B cell (primary cell): ENCODE measurements around the gene UHRF2. TPM values are rescaled to one million over a fixed set of nuclear protein-coding genes. Genes with fewer than 3 reads are reported as not detected.

Source experiments
- ATAC-seq: fragments of 200-7000 bp; cut with Tn5 transposase; one replicate; pipeline ENCODE4 v1.10.0; 2021; ENCODE audit warnings: low read depth, mild to moderate bottlenecking, moderate number of reproducible peaks, moderate library complexity
- CTCF ChIA-PET: fragments of 350-600 bp; sonication (Branson Sonifier 250); formaldehyde crosslinking; loops from one replicate; lab custom pipeline; 2021; ENCODE audit warnings: antibody characterized with exemption, inconsistent platforms; lab: Charles Lee
- POLR2A ChIA-PET: fragments of 350-600 bp; sonication (Branson Sonifier 250); formaldehyde crosslinking; loops from one replicate; lab custom pipeline; 2021; ENCODE audit warnings: antibody characterized with exemption; lab: Charles Lee
- DNase-seq: peaks from one replicate; pipeline ENCODE4 v3.0.0; 2013
- H2AFZ ChIP-seq: 2 replicates; pipeline ENCODE4 v1.6.1; 2012; ENCODE audit warnings: mild to moderate bottlenecking, low read depth, low read length; ENCODE audit not compliant: insufficient read depth, poor library complexity, severe bottlenecking
- H3K27ac ChIP-seq, 2 donors: 1 replicate in 1 of 2; 2 replicates in 1 of 2; pipeline ENCODE4 v1.5.1; 2012 to 2013; ENCODE audit warnings: low read length in 2 of 2, mild to moderate bottlenecking in 2 of 2, moderate library complexity in 1 of 2
- H3K27me3 ChIP-seq, 4 experiments: fragments of 200-600 bp in 1 of 4; sonication (generic) in 1 of 4; replicated peaks in 1 of 4; 1 replicate in 2 of 4; 2 replicates in 2 of 4; pipeline versions ENCODE4 v1.6.1 to v1.7.0; 2013 to 2016; ENCODE audit warnings: low read length in 3 of 4, mild to moderate bottlenecking in 2 of 4, mixed read lengths in 1 of 4, moderate library complexity in 1 of 4; ENCODE audit not compliant: insufficient read depth in 4 of 4, control insufficient read depth in 3 of 4; ENCODE audit errors: control extremely low read depth in 1 of 4
- H3K36me3 ChIP-seq, 2 experiments: replicated peaks in 1 of 2; 1 replicate in 1 of 2; 2 replicates in 1 of 2; pipeline versions ENCODE4 v1.6.1 to v1.7.1; 2013; ENCODE audit warnings: low read length in 1 of 2; ENCODE audit not compliant: insufficient read depth in 2 of 2, control insufficient read depth in 1 of 2; ENCODE audit errors: control extremely low read depth in 1 of 2, extremely low read depth in 1 of 2
- H3K4me1 ChIP-seq, 2 donors: fragments of 200-600 bp in 1 of 2; sonication (generic) in 1 of 2; 1 replicate in 1 of 2; 2 replicates in 1 of 2; pipeline versions ENCODE4 v1.5.1 to v1.6.1; 2013 to 2017; ENCODE audit warnings: low read length in 2 of 2; ENCODE audit not compliant: control insufficient read depth in 2 of 2, insufficient read depth in 2 of 2
- H3K4me2 ChIP-seq: replicated peaks from 2 replicates; pipeline ENCODE3; 2012; ENCODE audit warnings: mild to moderate bottlenecking, low read depth, low read length; ENCODE audit not compliant: poor library complexity, severe bottlenecking
- H3K4me3 ChIP-seq, 5 experiments: fragments of 200-600 bp in 1 of 5; sonication (generic) in 1 of 5; 1 replicate in 3 of 5; 2 replicates in 2 of 5; pipeline versions ENCODE4 v1.5.1 to v1.7.0; 2011 to 2016; ENCODE audit warnings: low read length in 4 of 5, mild to moderate bottlenecking in 4 of 5, low read depth in 2 of 5, control low read depth in 1 of 5, moderate library complexity in 1 of 5; ENCODE audit not compliant: insufficient read depth in 1 of 5; ENCODE audit errors: control extremely low read depth in 1 of 5, extremely low read depth in 1 of 5
- H3K79me2 ChIP-seq: fragments of 200-600 bp; sonication (generic); one replicate; pipeline ENCODE4 v1.6.0; 2016; ENCODE audit warnings: low read length; ENCODE audit not compliant: control insufficient read depth, insufficient read depth
- H3K9ac ChIP-seq: fragments of 200-600 bp; sonication (generic); 2 replicates; pipeline ENCODE4 v1.6.1; 2017; ENCODE audit warnings: mild to moderate bottlenecking, low read length, moderate library complexity
- H3K9me3 ChIP-seq, 3 donors: one replicate each; pipeline versions ENCODE4 v1.6.1 to v1.7.1; 2013; ENCODE audit warnings: low read length in 2 of 3; ENCODE audit not compliant: control insufficient read depth in 2 of 3, insufficient read depth in 1 of 3; ENCODE audit errors: control extremely low read depth in 1 of 3
- H4K20me1 ChIP-seq: 2 replicates; pipeline ENCODE4 v1.6.0; 2012; ENCODE audit warnings: mild to moderate bottlenecking, low read length; ENCODE audit not compliant: insufficient read depth, control insufficient read depth, poor library complexity, severe bottlenecking
- H3K27ac Mint-ChIP-seq: one replicate; pipeline ENCODE4 v1.8.0; 2021; ENCODE audit warnings: mixed read lengths
- H3K27me3 Mint-ChIP-seq: one replicate; pipeline ENCODE4 v1.8.0; 2021; ENCODE audit warnings: mixed read lengths
- H3K4me1 Mint-ChIP-seq: one replicate; pipeline ENCODE4 v1.8.0; 2021; ENCODE audit warnings: mixed read lengths
- H3K4me3 Mint-ChIP-seq: one replicate; pipeline ENCODE4 v1.8.0; 2021; ENCODE audit warnings: mixed read lengths
- H3K9me3 Mint-ChIP-seq: one replicate; pipeline ENCODE4 v1.8.0; 2022; ENCODE audit warnings: mixed read lengths; ENCODE audit not compliant: insufficient read depth
- CTCF ChIP-seq: fragments of 200-600 bp; IDR thresholded peaks from one replicate; pipeline ENCODE4 v1.8.0; 2022; ENCODE audit warnings: antibody characterized with exemption, mild to moderate bottlenecking
- EZH2 ChIP-seq: IDR thresholded peaks from 2 replicates; pipeline ENCODE4 v1.6.1; 2012; ENCODE audit warnings: borderline replicate concordance, low read depth, mild to moderate bottlenecking, moderate library complexity, low read length; ENCODE audit not compliant: insufficient read depth, poor library complexity, severe bottlenecking
- WGBS: methylation state at CpG from one replicate; pipeline ENCODE4 v1.1.5; 2013; ENCODE audit warnings: missing lambda C conversion rate; ENCODE audit not compliant: insufficient coverage; 5-methylcytosine and 5-hydroxymethylcytosine counted together
- intact Hi-C: fragments of 100-400 bp; cut with micrococcal nuclease; formaldehyde crosslinking; loops from one replicate; pipeline ENCODE4 v1.10.0; 2022
- polyA plus RNA-seq: library from polyadenylated mRNA; depleted of rRNA; stranded (reverse); fragments of >200 nt; gene quantifications from 2 replicates; pipeline ENCODE4 v1.2.3, GENCODE V29; 2012
- total RNA-seq, 2 donors: library from RNA; stranded (reverse); fragments of 120-200 nt in 1 of 2; gene quantifications; 1 replicate in 1 of 2; 2 replicates in 1 of 2; pipeline versions ENCODE4 v1.2.3 to v1.2.4, GENCODE V29; 2013 to 2022

The UHRF2 gene
- total and polyA plus RNA-seq, 2 donors (not counting 1 experiment from before 2014, with no cell fraction given): 85.6 to 153 TPM

GRCh38 chr9:6495466-6495865 is 82.5 kb downstream of the UHRF2 start:
- no peaks in the 10 kb centered on the region for H3K27me3 Mint-ChIP-seq
- no peak for TF ChIP-seq CTCF
- no peak for TF ChIP-seq EZH2
- no peak overlapping the region for H3K4me3 Mint-ChIP-seq
- intact Hi-C loops: no loop called here
- no peak for ATAC-seq
- no peaks in the 10 kb centered on the region for H3K9me3 ChIP-seq
- ChIA-PET CTCF (interaction anchor here (0.9 kb wide), 3 partner anchors 81 to 142 kb away, joined by 3 to 6 read pairs (median 3); no protein-coding TSS in a partner anchor), POLR2A (no interaction called here)
- H3K79me2 ChIP-seq: peaks cover 6% of the 10 kb centered on the region
- no peak overlapping the region for H3K9ac ChIP-seq
- WGBS: no CpG with 5 or more reads among the region's 1 CpG
- no peak for DNase-seq
- H3K9me3 Mint-ChIP-seq: no peaks in the 10 kb centered on the region
- H3K4me1 ChIP-seq: no peaks in the 10 kb centered on the region
- peak overlapping the region; percentile 21 for H3K27ac Mint-ChIP-seq
- H3K4me3 ChIP-seq: no peak overlapping the region
- H3K4me2 ChIP-seq: no peak overlapping the region
- H2AFZ ChIP-seq: no peak overlapping the region
- H4K20me1 ChIP-seq: no peaks in the 10 kb centered on the region
- H3K4me1 Mint-ChIP-seq: peaks cover 3% of the 10 kb centered on the region
- H3K27me3 ChIP-seq: no peaks in the 10 kb centered on the region
- H3K27ac ChIP-seq: no peak overlapping the region
- peaks cover 8 to 72% of the 10 kb centered on the region in 2 experiments for H3K36me3 ChIP-seq

- CTCF ChIA-PET: no interaction called here
- no peaks in the 10 kb centered on the region for H3K9me3 Mint-ChIP-seq
Observed at GRCh38 chr9:6498982-6499381, 86.0 kb downstream of the UHRF2 start.

More at GRCh38 chr9:6498982-6499381, 86.0 kb downstream of the UHRF2 start:
- intact Hi-C loops: no loop called here
- H3K4me2 ChIP-seq: no peak overlapping the region
- POLR2A ChIA-PET: no interaction called here
- no peak for DNase-seq
- H3K4me1 ChIP-seq: no peaks in the 10 kb centered on the region
- H3K27ac ChIP-seq: no peak overlapping the region
- ATAC-seq: no peak
- no peak for TF ChIP-seq EZH2
- no peak for TF ChIP-seq CTCF
- no peaks in the 10 kb centered on the region for H3K27me3 ChIP-seq
- Mint-ChIP-seq H3K4me3 (no peak overlapping the region), H3K27me3 (no peaks in the 10 kb centered on the region), H3K27ac (no peak overlapping the region), H3K4me1 (no peaks in the 10 kb centered on the region)
- H4K20me1 ChIP-seq: no peaks in the 10 kb centered on the region
- H3K36me3 ChIP-seq: peaks cover 5 to 67% of the 10 kb centered on the region in 2 experiments
- WGBS: no CpG with 5 or more reads among the region's 1 CpG
- no peak overlapping the region for H3K4me3 ChIP-seq
- no peaks in the 10 kb centered on the region for H3K9me3 ChIP-seq
- H3K9ac ChIP-seq: no peak overlapping the region
- H2AFZ ChIP-seq: no peak overlapping the region
- no peaks in the 10 kb centered on the region for H3K79me2 ChIP-seq
